Esophagus (tissue), 2 donors: Measurements from ENCODE around the gene XIRP2. TPM values are rescaled to one million over a fixed set of nuclear protein-coding genes. Genes with fewer than 3 reads are reported as not detected.
"Not testable (repeated sequence)": the region's sequence is repeated elsewhere in the genome, so short reads cannot be mapped to it uniquely, and the experiment has no call there.

Source experiments
- H3K27ac ChIP-seq, 2 donors: one replicate each; pipeline ENCODE4 v1.5.1; 2013; ENCODE audit warnings: low read depth in 2 of 2, mild to moderate bottlenecking in 2 of 2, inconsistent platforms in 1 of 2, low read length in 1 of 2, moderate library complexity in 1 of 2
- H3K27me3 ChIP-seq, 2 donors: one replicate each; pipeline ENCODE4 v1.6.1; 2013; ENCODE audit warnings: low read length in 2 of 2, control low read depth in 1 of 2, mild to moderate bottlenecking in 1 of 2; ENCODE audit not compliant: insufficient read depth in 2 of 2, control insufficient read depth in 1 of 2
- H3K36me3 ChIP-seq, 2 donors: one replicate each; pipeline ENCODE4 v1.6.1; 2013; ENCODE audit warnings: low read length in 1 of 2; ENCODE audit not compliant: control insufficient read depth in 2 of 2, insufficient read depth in 2 of 2
- H3K4me1 ChIP-seq, 2 donors: one replicate each; pipeline ENCODE4 v1.6.1; 2013; ENCODE audit warnings: low read length in 1 of 2; ENCODE audit not compliant: control insufficient read depth in 2 of 2, insufficient read depth in 2 of 2
- H3K4me3 ChIP-seq, 2 donors: one replicate each; pipeline ENCODE4 v1.5.1; 2013; ENCODE audit warnings: low read length in 2 of 2, mild to moderate bottlenecking in 2 of 2, low read depth in 1 of 2, moderate library complexity in 1 of 2
- H3K9me3 ChIP-seq, 2 donors: one replicate each; pipeline ENCODE4 v1.6.1; 2013; ENCODE audit warnings: mild to moderate bottlenecking in 2 of 2, low read depth in 1 of 2, low read length in 1 of 2, moderate library complexity in 1 of 2; ENCODE audit not compliant: control insufficient read depth in 2 of 2, insufficient read depth in 1 of 2
- WGBS, 2 donors: extraction: QIAGEN DNeasy Blood & Tissue Kit; methylation state at CpG; one replicate each; pipeline ENCODE4 v1.1.7; 2013; 5-methylcytosine and 5-hydroxymethylcytosine counted together
- polyA plus RNA-seq, 2 donors: library from polyadenylated mRNA; stranded (reverse); fragments of 200-250 nt; gene quantifications; one replicate each; pipeline ENCODE4 v1.2.3, GENCODE V29; 2013
- donor health status: healthy with polysubstance abuse.
- donor health status: Bipolar disorder and iron deficiency.

Gene XIRP2
- polyA plus RNA-seq, 2 donors: 0.10 to 0.13 TPM

GRCh38 chr2:167265722-167266121 lies 377.4 kb downstream of the XIRP2 start:
- Histone ChIP-seq H3K9me3 (peaks cover 2 to 3% of the 10 kb centered on the region in 2 donors), H3K27ac (no peak overlapping the region), H3K4me3 (no peak overlapping the region), H3K4me1 (no peaks in the 10 kb centered on the region), H3K27me3 (no peaks in the 10 kb centered on the region), H3K36me3 (no peaks in the 10 kb centered on the region)
- 82 to 86% methylated on average over 5 of the region's 5 CpGs for WGBS, 2 donors

GRCh38 chr2:167268245-167268644 lies 380.0 kb downstream of the XIRP2 start:
- 63 to 76% methylated on average over 2 of the region's 2 CpGs for WGBS, 2 donors
- H3K27ac ChIP-seq, H3K36me3 ChIP-seq, H3K27me3 ChIP-seq, H3K9me3 ChIP-seq, H3K4me1 ChIP-seq, H3K4me3 ChIP-seq: not testable (repeated sequence)

- no peaks in the 10 kb centered on the region for H3K36me3 ChIP-seq
- no peaks in the 10 kb centered on the region for H3K4me1 ChIP-seq
- no peaks in the 10 kb centered on the region for H3K27me3 ChIP-seq
- WGBS, 2 donors: 67 to 75% methylated on average over 3 of the region's 3 CpGs
- no peak overlapping the region for H3K27ac ChIP-seq
- H3K4me3 ChIP-seq: no peak overlapping the region
- H3K9me3 ChIP-seq: peaks cover 2 to 3% of the 10 kb centered on the region in 2 donors
These were observed 383.7 kb downstream of the XIRP2 start for GRCh38 chr2:167271932-167272331.

GRCh38 chr2:167275046-167275445 lies 386.8 kb downstream of the XIRP2 start:
- H3K36me3 ChIP-seq: no peaks in the 10 kb centered on the region
- 36 to 47% methylated on average over 3 of the region's 3 CpGs for WGBS, 2 donors
- H3K27ac ChIP-seq: no peak overlapping the region
- H3K4me3 ChIP-seq: no peak overlapping the region
- no peaks in the 10 kb centered on the region for H3K9me3 ChIP-seq
- no peaks in the 10 kb centered on the region for H3K4me1 ChIP-seq
- H3K27me3 ChIP-seq: no peaks in the 10 kb centered on the region

GRCh38 chr2:167279810-167280209 lies 391.5 kb downstream of the XIRP2 start:
- Histone ChIP-seq H3K4me1 (no peaks in the 10 kb centered on the region), H3K4me3 (no peak overlapping the region), H3K36me3 (no peaks in the 10 kb centered on the region), H3K9me3 (no peaks in the 10 kb centered on the region), H3K27ac (no peak overlapping the region), H3K27me3 (no peaks in the 10 kb centered on the region)
- 77 to 80% methylated on average over 5 of the region's 5 CpGs for WGBS, 2 donors

GRCh38 chr2:167287212-167287611 lies 398.9 kb downstream of the XIRP2 start:
- peaks cover 0 to 1% of the 10 kb centered on the region in 2 donors for H3K27me3 ChIP-seq
- H3K4me3 ChIP-seq: no peak overlapping the region
- H3K27ac ChIP-seq: no peak overlapping the region
- no peaks in the 10 kb centered on the region for H3K9me3 ChIP-seq
- 74 to 80% methylated on average over 3 of the region's 3 CpGs for WGBS, 2 donors
- no peaks in the 10 kb centered on the region for H3K36me3 ChIP-seq
- H3K4me1 ChIP-seq: peaks cover 0 to under 1% of the 10 kb centered on the region in 2 donors

GRCh38 chr2:167289651-167290410 lies 401.6 kb downstream of the XIRP2 start:
- H3K27me3 ChIP-seq: peaks cover 0 to 11% of the 10 kb centered on the region in 2 donors
- H3K27ac ChIP-seq: no peak overlapping the region
- WGBS, 2 donors: 53 to 56% methylated on average over 1 of the region's 1 CpG
- no peak overlapping the region for H3K4me3 ChIP-seq
- H3K9me3 ChIP-seq: no peaks in the 10 kb centered on the region
- H3K4me1 ChIP-seq: peaks cover 13% of the 10 kb centered on the region in 2 donors
- H3K36me3 ChIP-seq: no peaks in the 10 kb centered on the region

GRCh38 chr2:167292430-167293171 lies 404.3 kb downstream of the XIRP2 start, which contains the start of gene B3GALT1:
Gene B3GALT1, plus strand, starts transcription at chr2:167293001.
- Histone ChIP-seq H3K27ac (peak within 1 kb of the TSS; percentile 29 to 42), H3K27me3 (peaks cover 4 to 11% of the 10 kb centered on the region in 2 donors), H3K36me3 (no peaks in the 10 kb centered on the region), H3K4me1 (peaks cover 13% of the 10 kb centered on the region in 2 donors), H3K4me3 (peak within 1 kb of the TSS; percentile 36 to 57), H3K9me3 (no peaks in the 10 kb centered on the region)
- WGBS, 2 donors: 1% methylated on average over 61 to 79 of the region's 79 CpGs

GRCh38 chr2:167293172-167293781 lies 405.0 kb downstream of the XIRP2 start:
- H3K4me1 ChIP-seq: peaks cover 13% of the 10 kb centered on the region in 2 donors
- no peak overlapping the region for H3K27ac ChIP-seq
- H3K4me3 ChIP-seq: peak overlapping the region; percentile 36 to 57
- no peaks in the 10 kb centered on the region for H3K9me3 ChIP-seq
- H3K27me3 ChIP-seq: peaks cover 4 to 11% of the 10 kb centered on the region in 2 donors
- WGBS, 2 donors: 1 to 2% methylated on average over 51 to 68 of the region's 68 CpGs
- no peaks in the 10 kb centered on the region for H3K36me3 ChIP-seq
